H1 (cell line): ENCODE measurements around the gene MICU1. TPM values are rescaled to one million over a fixed set of nuclear protein-coding genes. Genes with fewer than 3 reads are reported as not detected.

Experiments
- ASH2L ChIP-seq: fragments of 200-600, 300-600 bp; sonication (generic); IDR thresholded peaks from one replicate; pipeline ENCODE4 v1.7.1; 2017; ENCODE audit warnings: low read length
- ATF2 ChIP-seq: IDR thresholded peaks from 2 replicates; pipeline ENCODE4 v1.6.1; 2012; ENCODE audit warnings: low read length, inconsistent platforms
- ATF3 ChIP-seq: IDR thresholded peaks from 2 replicates; pipeline ENCODE4 v1.6.1; 2011; ENCODE audit warnings: low read depth, mild to moderate bottlenecking, low read length; ENCODE audit not compliant: insufficient read depth
- BACH1 ChIP-seq: IDR thresholded peaks from 2 replicates; pipeline ENCODE4 v1.6.1; 2012; ENCODE audit warnings: low read length, improper control_type of control experiment
- BRCA1 ChIP-seq: IDR thresholded peaks from 2 replicates; pipeline ENCODE4 v1.6.1; 2012; ENCODE audit warnings: low read depth, low read length, improper control_type of control experiment
- CBX5 ChIP-seq: fragments of 300-800, 300-1000 bp; sonication (generic); IDR thresholded peaks from 2 replicates; pipeline ENCODE4 v1.7.1; 2016; ENCODE audit warnings: antibody characterized with exemption, low read length, low read depth
- CBX8 ChIP-seq: fragments of 300-800, 300-1000 bp; sonication (generic); IDR thresholded peaks from 2 replicates; pipeline ENCODE4 v1.7.1; 2016; ENCODE audit warnings: low read depth, low read length, borderline replicate concordance
- CEBPB ChIP-seq: IDR thresholded peaks from 2 replicates; pipeline ENCODE4 v1.6.1; 2012; ENCODE audit warnings: low read depth, low read length
- CTBP2 ChIP-seq: IDR thresholded peaks from 2 replicates; pipeline ENCODE4 v1.7.0; 2011; ENCODE audit warnings: borderline replicate concordance, mild to moderate bottlenecking, moderate library complexity, mixed read lengths, low read length; ENCODE audit not compliant: insufficient read depth, insufficient read length
- EGR1 ChIP-seq: IDR thresholded peaks from 2 replicates; pipeline ENCODE4 v1.6.1; 2011; ENCODE audit warnings: low read depth, low read length, borderline replicate concordance
- EP300 ChIP-seq, 2 experiments: IDR thresholded peaks; 1 replicate in 1 of 2; 2 replicates in 1 of 2; pipeline ENCODE4 v1.6.1; 2011 to 2012; ENCODE audit warnings: low read depth in 2 of 2, low read length in 2 of 2, mild to moderate bottlenecking in 2 of 2, borderline replicate concordance in 1 of 2, inconsistent platforms in 1 of 2, moderate library complexity in 1 of 2
- EZH2 ChIP-seq: fragments of 200-600 bp; sonication (generic); IDR thresholded peaks from 2 replicates; pipeline ENCODE4 v1.7.1; 2012; ENCODE audit warnings: low read depth, mild to moderate bottlenecking, moderate library complexity, low read length, inconsistent platforms; ENCODE audit not compliant: severe bottlenecking
- KDM4A ChIP-seq: IDR thresholded peaks from one replicate; pipeline ENCODE4 v1.7.1; 2012; ENCODE audit warnings: low read depth, mild to moderate bottlenecking, moderate library complexity, low read length, inconsistent platforms; ENCODE audit not compliant: severe bottlenecking
- NRF1 ChIP-seq: IDR thresholded peaks from 2 replicates; pipeline ENCODE4 v1.6.1; 2011; ENCODE audit warnings: mild to moderate bottlenecking, low read depth, low read length, improper control_type of control experiment
- PHF8 ChIP-seq: fragments of 200-600 bp; sonication (generic); conservative IDR thresholded peaks from 2 replicates; pipeline ENCODE4 v1.7.1; 2012; ENCODE audit warnings: low read depth, mild to moderate bottlenecking, inconsistent platforms, low read length, moderate library complexity
- POU5F1 ChIP-seq: IDR thresholded peaks from 2 replicates; pipeline ENCODE4 v1.6.1; 2011; ENCODE audit warnings: low read depth, mild to moderate bottlenecking, low read length, moderate library complexity
- SAP30 ChIP-seq: fragments of 300-600 bp; sonication (generic); IDR thresholded peaks from 2 replicates; pipeline ENCODE4 v1.7.1; 2012; ENCODE audit warnings: low read length, moderate library complexity, mild to moderate bottlenecking, inconsistent platforms; ENCODE audit not compliant: insufficient read depth, insufficient replicate concordance
- SP1 ChIP-seq: IDR thresholded peaks from 2 replicates; pipeline ENCODE4 v1.6.1; 2011; ENCODE audit warnings: low read depth, low read length
- TBP ChIP-seq: IDR thresholded peaks from 2 replicates; pipeline ENCODE4 v1.6.1; 2011; ENCODE audit warnings: low read depth, low read length, improper control_type of control experiment
- USF2 ChIP-seq: IDR thresholded peaks from 2 replicates; pipeline ENCODE4 v1.6.1; 2011; ENCODE audit warnings: low read length, improper control_type of control experiment
- polyA plus RNA-seq, 7 experiments: library from polyadenylated mRNA; depleted of rRNA in 3 of 7; stranded (reverse) in 5 of 7; unstranded in 2 of 7; fragments of >200 nt in 5 of 7; fragments of 200-250 nt in 2 of 7; gene quantifications; 1 replicate in 5 of 7; 2 replicates in 1 of 7; 4 replicates in 1 of 7; pipeline versions ENCODE4 v1.2.1 to v1.2.3, GENCODE V29; 2011 to 2013; ENCODE audit warnings: missing spikeins in 2 of 7, mixed read lengths in 2 of 7
- total RNA-seq: library from RNA; stranded (reverse); fragmentation: NEBNext Ultra II Directional; extraction: Animal tissue kit (Norgen Biotek cat#: 25700); gene quantifications from 2 replicates; pipeline ENCODE4 v1.2.1, GENCODE V29; 2021

The MICU1 gene
- total and polyA plus RNA-seq, 2 of the 8 experiments (the other 6 are each of a cell fraction or from before 2014, with no cell fraction given) = 18.0 to 36.7 TPM

- TF ChIP-seq CBX5 (no peak), CBX8 (no peak), KDM4A (no peak), EZH2 (no peak), EP300 (IDR thresholded peaks at IDR 0.05; ENCODE audit: borderline replicate concordance in 1 of 2, low read depth in 2 of 2, low read length in 2 of 2) (no peak), BACH1 (no peak), NRF1 (no peak), ATF2 (no peak), PHF8 (no peak), CTBP2 (peak; percentile 69), EGR1 (peak; percentile 45), SP1 (peak; percentile 38; the same call in 1 of the 2 replicates), CEBPB (no peak), TBP (peak; percentile 32; the same call in 1 of the 2 replicates), ATF3 (no peak), USF2 (peak; percentile 22; the same call in 1 of the 2 replicates), POU5F1 (no peak), ASH2L (no peak), SAP30 (no peak), BRCA1 (no peak)
Observed at GRCh38 chr10:72331575-72332422, 294.1 kb downstream of the MICU1 start (continued).
